Stimulated activated CD4-positive, alpha-beta T cell treated with anti-CD3 and anti-CD28 coated beads, TNF-alpha, amount 100 ng/mL, for 24 hours (primary cell): Measurements from ENCODE around the gene ADA.
A peak's percentile ranks its signal among the peaks of the same experiment; 100 is the strongest.
"Not testable (repeated sequence)": the region's sequence is repeated elsewhere in the genome, so short reads cannot be mapped to it uniquely, and the experiment has no call there.

ENCODE experiments used
- DNase-seq, 3 experiments: peaks; one replicate each; pipeline ENCODE4 v3.0.0-alpha.2; 2020; ENCODE audit warnings: low read depth in 3 of 3

ADA gene

GRCh38 chr20:44651684-44652423 is at the start of gene ADA:
Gene ADA, minus strand, starts transcription at chr20:44651699. Its CDS starts 92 bp downstream, at chr20:44651607.
- peak in 1 of 3 experiments; percentile 43 for DNase-seq

DNA sequence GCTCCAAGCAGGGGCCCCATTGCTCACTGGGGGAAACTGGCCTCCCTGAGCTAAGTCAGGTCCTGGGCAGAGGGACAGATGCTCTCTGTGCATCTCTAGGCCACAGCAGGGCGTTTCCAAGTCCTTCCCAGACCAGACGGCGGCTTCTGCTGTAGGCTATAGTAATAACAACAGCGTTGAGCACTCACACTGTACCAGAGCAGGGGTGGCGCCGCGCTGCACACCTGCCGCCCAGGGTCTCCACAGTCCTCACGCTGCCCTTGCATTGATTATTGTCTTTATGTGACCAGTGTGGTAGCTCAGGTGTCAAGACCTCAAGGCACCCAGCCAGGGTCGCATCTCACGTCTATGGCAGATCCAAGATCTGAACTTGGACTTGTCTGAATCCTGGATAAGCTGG is 48.8 kb upstream of the ADA start:
- no peak for DNase-seq

GRCh38 chr20:44698351-44698750 is 46.9 kb upstream of the ADA start:
- no peak for DNase-seq

DNA sequence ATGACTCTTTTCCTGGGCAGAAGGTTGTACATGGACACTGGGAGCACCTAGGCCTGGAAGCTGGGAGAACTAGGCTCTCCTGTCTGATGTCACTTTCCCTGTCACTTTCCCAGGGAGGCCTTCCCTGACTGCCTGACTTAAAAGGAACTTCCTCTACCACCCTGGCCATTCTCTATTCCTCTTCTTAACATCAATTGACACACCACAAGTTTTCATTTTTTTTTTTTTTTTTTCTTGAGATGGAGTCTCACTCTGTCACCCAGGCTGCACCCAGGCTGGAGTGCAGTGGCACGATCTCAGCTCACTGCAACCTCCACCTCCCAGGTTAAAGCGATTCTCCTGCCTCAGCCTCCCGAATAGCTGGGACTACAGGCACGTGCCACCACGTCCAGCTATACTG is 45.5 kb upstream of the ADA start:
- not testable (repeated sequence) for DNase-seq

DNA sequence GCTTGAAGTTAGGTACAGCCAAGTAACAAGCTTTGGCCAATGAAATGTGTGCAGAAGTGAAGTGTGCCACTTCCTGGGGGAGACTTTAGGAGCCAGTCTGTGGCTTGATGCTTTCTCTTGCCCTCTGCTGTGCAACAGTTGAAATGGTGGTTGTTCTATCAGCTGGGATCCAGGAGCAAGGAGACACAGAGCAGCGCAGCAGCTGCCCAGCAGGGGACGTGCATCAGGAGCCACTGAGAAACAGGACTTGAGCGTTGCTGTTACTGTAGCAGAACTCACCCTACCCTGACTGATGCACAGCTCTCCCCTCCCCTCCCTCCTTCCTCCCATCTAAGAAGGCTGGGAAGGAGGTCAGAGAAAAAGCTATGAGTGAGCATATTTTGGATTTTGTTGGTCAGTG is 44.8 kb upstream of the ADA start:
- no peak for DNase-seq

DNA sequence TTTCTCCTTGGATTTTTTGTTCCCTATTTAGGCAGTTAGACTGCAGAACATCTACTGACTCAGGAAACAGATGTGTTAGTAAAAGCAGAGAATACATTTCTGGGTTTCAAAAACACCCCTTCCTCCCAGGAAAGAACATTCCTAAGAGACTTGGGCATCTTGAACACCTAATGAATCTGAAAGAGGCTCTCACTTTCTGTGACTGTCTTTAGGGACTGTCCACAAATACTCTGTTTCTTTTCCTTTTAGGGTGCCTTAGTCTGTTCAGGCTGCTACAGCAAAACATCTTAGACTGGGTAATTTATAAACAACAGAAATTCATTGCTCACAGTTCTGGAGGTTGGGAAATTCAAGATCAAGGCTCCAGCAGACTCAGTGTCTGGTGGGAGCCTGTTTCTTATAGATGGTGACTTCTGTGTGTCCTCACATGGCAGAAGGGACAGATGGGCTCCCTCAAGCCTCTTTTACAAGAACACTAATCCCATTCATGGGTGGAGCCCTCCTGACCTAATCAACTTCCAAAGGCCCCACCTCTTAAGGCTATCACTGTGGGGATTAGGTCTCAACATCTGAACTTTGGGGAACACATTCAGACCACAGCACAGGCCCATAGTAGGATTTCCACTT is 44.3 kb upstream of the ADA start:
- no peak for DNase-seq

DNA sequence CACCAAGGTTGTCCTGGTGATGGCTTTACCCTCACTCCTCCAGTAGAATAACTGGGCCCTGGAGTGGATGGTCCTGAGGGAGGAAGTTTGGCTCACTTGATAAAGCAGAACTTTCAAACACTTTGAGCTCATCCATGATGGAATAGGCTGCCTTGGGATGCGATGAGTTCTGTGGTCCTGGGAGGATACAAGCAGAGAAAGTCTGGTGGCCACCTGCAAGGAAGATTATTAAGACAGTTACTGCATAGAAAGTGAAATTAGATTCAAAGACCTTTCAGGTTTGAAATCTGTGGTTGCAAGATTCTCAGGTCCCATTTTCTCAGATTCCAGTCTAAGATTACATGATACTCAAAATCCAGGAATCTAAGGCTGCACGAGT is 43.8 kb upstream of the ADA start:
- no peak for DNase-seq

GRCh38 chr20:44694159-44694558 is 42.7 kb upstream of the ADA start:
- DNase-seq: no peak

GRCh38 chr20:44693627-44694026 is 42.1 kb upstream of the ADA start:
- DNase-seq: no peak

DNA sequence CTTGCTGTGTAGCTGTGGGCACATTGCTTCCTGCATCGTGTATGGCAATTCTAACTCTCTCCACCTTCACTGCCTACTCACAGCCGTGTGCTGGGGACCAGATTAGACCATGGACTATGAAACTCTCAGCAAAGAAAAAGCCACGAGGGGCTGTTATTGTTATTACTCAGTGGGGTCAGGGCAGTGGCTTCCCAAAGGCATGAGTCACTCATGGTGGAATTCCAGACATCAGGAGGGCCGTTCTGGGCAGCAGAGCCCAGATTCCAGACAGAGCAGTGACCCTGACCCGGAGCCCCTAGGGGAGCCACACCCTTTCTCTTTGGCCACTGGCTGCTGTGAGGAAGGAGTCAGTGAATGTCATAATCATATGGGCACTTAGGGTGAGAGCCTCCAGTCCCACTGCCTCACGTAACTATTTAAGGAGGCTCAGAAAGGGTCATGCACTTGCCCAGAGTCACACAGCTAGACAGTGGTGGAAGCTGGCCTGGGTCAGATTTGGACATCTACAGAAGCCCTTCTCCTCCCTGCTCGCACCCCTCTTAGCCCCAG is 41.5 kb upstream of the ADA start:
- DNase-seq: no peak

GRCh38 chr20:44691424-44692423 is 40.2 kb upstream of the ADA start:
- DNase-seq: no peak

- DNase-seq: no peak
These were observed 39.4 kb upstream of the ADA start for GRCh38 chr20:44690781-44691423.

- DNase-seq: no peak
These were observed 38.3 kb upstream of the ADA start for GRCh38 chr20:44689809-44690208.

DNA sequence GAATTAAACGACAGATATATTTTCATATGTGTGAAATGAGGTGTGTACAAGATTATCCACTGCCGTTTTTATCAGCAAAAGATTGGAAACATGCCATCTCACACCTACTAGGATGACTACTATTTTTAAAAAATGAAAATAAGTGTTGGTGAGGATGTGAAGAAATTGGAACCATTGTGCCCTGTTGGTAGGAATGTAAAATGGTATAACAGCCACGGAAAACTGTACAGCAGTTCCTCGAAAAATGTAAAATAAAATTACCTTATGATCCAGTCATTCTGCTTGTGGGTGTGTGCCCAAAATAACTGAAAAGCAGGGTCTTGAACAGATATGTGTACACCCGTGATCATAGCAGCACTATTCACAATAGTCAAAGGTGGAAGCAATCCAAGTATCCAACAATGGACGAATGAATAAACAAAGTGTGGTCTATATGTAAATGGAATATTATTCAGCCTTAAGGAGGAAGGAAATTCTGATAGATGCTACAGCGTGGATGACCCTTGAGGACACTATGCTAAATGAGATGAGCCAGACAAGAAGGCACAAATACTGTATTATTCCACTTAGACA is 36.6 kb upstream of the ADA start:
- no peak for DNase-seq

DNA sequence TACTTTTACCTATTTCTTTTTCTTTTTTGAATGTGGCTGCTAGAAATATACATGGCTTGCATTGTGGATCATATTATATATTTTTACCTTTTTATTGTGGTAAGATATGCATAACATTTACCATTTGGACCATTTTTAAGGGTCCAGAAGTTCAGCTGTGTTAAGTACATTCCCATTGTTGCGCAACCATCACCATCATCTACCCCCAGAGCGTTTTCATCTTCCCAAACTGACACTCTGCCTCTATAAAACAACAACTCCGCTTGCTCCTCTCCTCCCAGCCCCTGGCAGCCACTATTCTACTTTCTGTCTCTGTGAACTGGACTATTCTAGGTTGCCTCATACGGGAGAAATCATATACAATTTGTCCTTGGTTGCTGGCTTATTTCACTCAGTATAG is 35.4 kb upstream of the ADA start:
- no peak for DNase-seq

- no peak for DNase-seq
These were observed 32.8 kb upstream of the ADA start for GRCh38 chr20:44684047-44684967.

- DNase-seq: peak in 2 of 3 experiments; percentile 25 to 65
These were observed 32.0 kb upstream of the ADA start for GRCh38 chr20:44683263-44684046.

GRCh38 chr20:44681796-44682566 is 30.5 kb upstream of the ADA start:
- DNase-seq: no peak
